Retinal pigment epithelial cell (primary cell): ENCODE measurements around the gene TCF12.

Source experiments
- DNase-seq: peaks from one replicate; pipeline ENCODE4 v3.0.0-alpha.2; 2010; ENCODE audit warnings: low read depth
- H3K4me3 ChIP-seq: 2 replicates; pipeline ENCODE4 v1.5.1; 2011; ENCODE audit warnings: mild to moderate bottlenecking, low read length, control low read depth, moderate library complexity
- CTCF ChIP-seq: conservative IDR thresholded peaks from 2 replicates; pipeline ENCODE4 v1.5.1; 2011; ENCODE audit warnings: low read depth, low read length, control low read depth, inconsistent platforms

Gene TCF12

GRCh38 chr15:57283774-57284503 is 365.5 kb downstream of the TCF12 start:
- TF ChIP-seq CTCF, result no peak
- no peak overlapping the region for H3K4me3 ChIP-seq
- no peak for DNase-seq

GRCh38 chr15:57284535-57284934 is 366.1 kb downstream of the TCF12 start:
- no peak for TF ChIP-seq CTCF
- H3K4me3 ChIP-seq, result no peak overlapping the region
- DNase-seq, result no peak

- no peak for TF ChIP-seq CTCF
- no peak overlapping the region for H3K4me3 ChIP-seq
- no peak for DNase-seq
Observed at GRCh38 chr15:57285386-57285785, 366.9 kb downstream of the TCF12 start.

- no peak for DNase-seq
- TF ChIP-seq CTCF, result no peak
- H3K4me3 ChIP-seq, result no peak overlapping the region
Observed at GRCh38 chr15:57286446-57287122, 368.1 kb downstream of the TCF12 start.

- TF ChIP-seq CTCF, result no peak
- no peak overlapping the region for H3K4me3 ChIP-seq
- DNase-seq, result no peak
Observed at GRCh38 chr15:57287123-57287521, 368.7 kb downstream of the TCF12 start.

- H3K4me3 ChIP-seq, result no peak overlapping the region
- no peak for TF ChIP-seq CTCF
- DNase-seq, result no peak
Observed at GRCh38 chr15:57288926-57289580, 370.6 kb downstream of the TCF12 start.
